ENCODE measurements around the gene CGA.

CGA gene

GRCh38 chr6:87054143-87054833 lies 40.6 kb downstream of the CGA start:
- DNase-seq (ENCODE audit: low spot score), result no peak
- no peak for TF ChIP-seq CTCF (IDR thresholded peaks at IDR 0.05)
- Histone ChIP-seq H3K4me3 (no peak overlapping the region), H3K27ac (no peak overlapping the region)

- no peak overlapping the region for H3K27ac ChIP-seq
- no peak for DNase-seq (ENCODE audit: low spot score)
- TF ChIP-seq CTCF (IDR thresholded peaks at IDR 0.05), result no peak
These were observed 41.6 kb downstream of the CGA start for GRCh38 chr6:87053312-87053711.

GRCh38 chr6:87049779-87050178 lies 45.1 kb downstream of the CGA start:
- DNase-seq (ENCODE audit: low spot score), result no peak
- TF ChIP-seq CTCF (IDR thresholded peaks at IDR 0.05), result no peak
- Histone ChIP-seq H3K27ac (no peak overlapping the region), H3K4me3 (no peak overlapping the region)

More at GRCh38 chr6:87053312-87053711, 41.6 kb downstream of the CGA start:
- H3K4me3 ChIP-seq, result no peak overlapping the region

- TF ChIP-seq CTCF (IDR thresholded peaks at IDR 0.05), result no peak
- DNase-seq (ENCODE audit: low spot score), result no peak
- H3K4me3 ChIP-seq, result no peak overlapping the region
- no peak overlapping the region for H3K27ac ChIP-seq
These were observed 49.3 kb downstream of the CGA start for GRCh38 chr6:87045521-87046075.

- Histone ChIP-seq H3K4me3 (no peak overlapping the region), H3K27ac (no peak overlapping the region)
- TF ChIP-seq CTCF (IDR thresholded peaks at IDR 0.05), result no peak
- no peak for DNase-seq (ENCODE audit: low spot score)
These were observed 54.2 kb downstream of the CGA start for GRCh38 chr6:87040729-87041128.
